ENCODE measurements around the gene AMOTL1.

GRCh38 chr11:94747146-94747545 is 21.0 kb upstream of the AMOTL1 start:
- TF ChIP-seq POLR2AphosphoS5 (IDR thresholded peaks at IDR 0.05; ENCODE audit: low read depth, low read length) (no peak), REST (IDR thresholded peaks at IDR 0.05; ENCODE audit: low read depth, low read length) (no peak), NFIC (IDR thresholded peaks at IDR 0.05; ENCODE audit: borderline replicate concordance) (no peak), JUND (IDR thresholded peaks at IDR 0.05) (no peak), USF1 (IDR thresholded peaks at IDR 0.05; ENCODE audit: borderline replicate concordance, low read depth) (no peak), TAF1 (IDR thresholded peaks at IDR 0.05; ENCODE audit: borderline replicate concordance, low read depth, low read length) (no peak), FOXM1 (IDR thresholded peaks at IDR 0.05; ENCODE audit: low read depth) (no peak), RAD21 (IDR thresholded peaks at IDR 0.05; ENCODE audit: low read length) (no peak), TEAD4 (IDR thresholded peaks at IDR 0.05; ENCODE audit: borderline replicate concordance, insufficient read depth) (no peak), SMC3 (IDR thresholded peaks at IDR 0.05; ENCODE audit: low read depth, low read length) (no peak), YY1 (IDR thresholded peaks at IDR 0.05; ENCODE audit: low read depth) (no peak), IRF3 (IDR thresholded peaks at IDR 0.05; ENCODE audit: low read depth, low read length) (no peak)
- TF ChIP-seq, protein P1, sequence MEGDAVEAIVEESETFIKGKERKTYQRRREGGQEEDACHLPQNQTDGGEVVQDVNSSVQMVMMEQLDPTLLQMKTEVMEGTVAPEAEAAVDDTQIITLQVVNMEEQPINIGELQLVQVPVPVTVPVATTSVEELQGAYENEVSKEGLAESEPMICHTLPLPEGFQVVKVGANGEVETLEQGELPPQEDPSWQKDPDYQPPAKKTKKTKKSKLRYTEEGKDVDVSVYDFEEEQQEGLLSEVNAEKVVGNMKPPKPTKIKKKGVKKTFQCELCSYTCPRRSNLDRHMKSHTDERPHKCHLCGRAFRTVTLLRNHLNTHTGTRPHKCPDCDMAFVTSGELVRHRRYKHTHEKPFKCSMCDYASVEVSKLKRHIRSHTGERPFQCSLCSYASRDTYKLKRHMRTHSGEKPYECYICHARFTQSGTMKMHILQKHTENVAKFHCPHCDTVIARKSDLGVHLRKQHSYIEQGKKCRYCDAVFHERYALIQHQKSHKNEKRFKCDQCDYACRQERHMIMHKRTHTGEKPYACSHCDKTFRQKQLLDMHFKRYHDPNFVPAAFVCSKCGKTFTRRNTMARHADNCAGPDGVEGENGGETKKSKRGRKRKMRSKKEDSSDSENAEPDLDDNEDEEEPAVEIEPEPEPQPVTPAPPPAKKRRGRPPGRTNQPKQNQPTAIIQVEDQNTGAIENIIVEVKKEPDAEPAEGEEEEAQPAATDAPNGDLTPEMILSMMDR (IDR thresholded peaks at IDR 0.05) = no peak
- TF ChIP-seq, protein P2, sequence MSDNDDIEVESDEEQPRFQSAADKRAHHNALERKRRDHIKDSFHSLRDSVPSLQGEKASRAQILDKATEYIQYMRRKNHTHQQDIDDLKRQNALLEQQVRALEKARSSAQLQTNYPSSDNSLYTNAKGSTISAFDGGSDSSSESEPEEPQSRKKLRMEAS (IDR thresholded peaks at IDR 0.05; ENCODE audit: low read depth) = no peak
